ENCODE results near the gene KLK1. TPM values are rescaled to one million over a fixed set of nuclear protein-coding genes. Genes with fewer than 3 reads are reported as not detected.
"Not testable (repeated sequence)": the region's sequence is repeated elsewhere in the genome, so short reads cannot be mapped to it uniquely, and the experiment has no call there.

KLK1 gene
- polyA plus RNA-seq, 3 donors from 2014 or later = not detected

DNA sequence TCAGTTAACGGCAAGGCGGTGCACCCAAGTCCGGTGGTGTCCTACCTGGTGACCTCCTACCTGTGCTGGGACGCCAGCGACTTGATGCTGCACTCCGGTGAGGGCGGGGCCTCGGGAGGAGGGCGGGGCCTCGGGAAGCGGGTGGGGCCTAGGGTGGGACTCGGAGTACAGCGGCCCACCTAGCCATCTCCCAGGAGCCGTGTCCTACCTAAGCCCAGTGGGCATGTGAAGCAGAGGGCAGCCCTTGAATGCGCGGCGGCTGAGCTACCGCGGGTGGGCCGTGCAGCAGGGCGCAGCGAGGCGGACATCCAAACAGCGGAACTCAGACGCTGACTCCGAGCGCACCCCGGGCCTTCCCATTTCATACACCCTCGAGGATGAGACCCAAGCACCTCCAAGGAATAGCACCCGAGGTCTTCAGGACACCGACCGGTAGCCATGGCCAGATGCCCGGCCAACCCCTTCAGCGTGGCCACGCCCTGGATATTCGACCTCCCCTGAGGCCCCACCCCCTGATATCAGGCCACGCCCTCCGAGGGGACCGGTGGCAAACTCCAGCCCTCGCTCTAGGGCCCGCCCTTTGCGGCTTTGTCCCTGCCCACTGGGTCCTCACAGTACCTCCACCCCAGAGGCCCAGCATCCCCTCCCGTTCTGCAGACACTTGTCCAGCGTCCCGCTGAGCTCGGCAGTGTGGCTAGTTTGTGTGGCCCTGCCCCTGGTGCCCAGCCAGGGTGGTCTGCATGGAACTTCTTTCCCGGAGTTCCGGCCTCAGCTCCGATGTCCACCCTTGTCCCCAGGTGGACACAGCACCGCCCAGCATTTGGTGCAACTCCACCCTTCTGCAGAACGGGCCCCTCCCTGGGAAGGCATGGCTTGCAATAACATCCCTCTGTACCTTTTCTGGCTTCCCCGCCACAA, 5.4 kb downstream of the KLK1 start:
- Mint-ChIP-seq H3K4me3 (peak overlapping the region; percentile 19 to 79 (median 66)), H3K27ac (no peak overlapping the region), H3K36me3 (peaks cover 0 to 4% (median 3%) of the 10 kb centered on the region in 3 donors), H3K9me3 (no peaks in the 10 kb centered on the region), H3K27me3 (ENCODE audit: low read depth in 3 of 3) (peaks cover 12 to 31% (median 24%) of the 10 kb centered on the region in 3 donors), H3K4me1 (peaks cover 0 to 13% of the 10 kb centered on the region in 2 donors)
- peak in 2 of 3 donors; percentile 24 to 28 for DNase-seq

DNA sequence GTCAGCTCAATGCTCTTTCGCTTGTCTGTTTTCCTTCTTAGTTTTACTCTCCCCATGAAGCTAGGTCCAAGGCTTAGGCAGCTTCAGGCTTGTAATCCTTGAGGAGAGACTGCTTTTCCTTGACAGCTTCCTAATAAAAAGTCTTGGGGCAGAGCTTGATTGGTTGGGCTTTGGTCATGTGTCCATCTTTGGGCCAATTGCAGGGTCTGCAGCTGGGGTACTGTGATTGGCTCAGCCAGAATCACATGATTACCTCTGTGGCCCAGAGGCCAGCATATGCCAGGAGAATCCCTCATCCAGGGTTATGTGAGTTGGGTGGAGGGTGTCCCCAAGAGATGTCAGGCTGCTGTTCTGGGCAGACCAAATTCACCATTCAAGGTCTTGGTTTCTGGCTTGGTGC, 8.1 kb downstream of the KLK1 start:
- no peak overlapping the region for H3K27ac Mint-ChIP-seq
- DNase-seq = no peak
- H3K9me3 Mint-ChIP-seq = no peaks in the 10 kb centered on the region
- H3K27me3 Mint-ChIP-seq (ENCODE audit: low read depth in 3 of 3) = peaks cover 12 to 24% (median 15%) of the 10 kb centered on the region in 3 donors
- peaks cover 0 to 11% of the 10 kb centered on the region in 2 donors for H3K4me1 Mint-ChIP-seq
- H3K4me3 Mint-ChIP-seq = no peak overlapping the region
- peaks cover 0 to 2% (median under 1%) of the 10 kb centered on the region in 3 donors for H3K36me3 Mint-ChIP-seq

DNA sequence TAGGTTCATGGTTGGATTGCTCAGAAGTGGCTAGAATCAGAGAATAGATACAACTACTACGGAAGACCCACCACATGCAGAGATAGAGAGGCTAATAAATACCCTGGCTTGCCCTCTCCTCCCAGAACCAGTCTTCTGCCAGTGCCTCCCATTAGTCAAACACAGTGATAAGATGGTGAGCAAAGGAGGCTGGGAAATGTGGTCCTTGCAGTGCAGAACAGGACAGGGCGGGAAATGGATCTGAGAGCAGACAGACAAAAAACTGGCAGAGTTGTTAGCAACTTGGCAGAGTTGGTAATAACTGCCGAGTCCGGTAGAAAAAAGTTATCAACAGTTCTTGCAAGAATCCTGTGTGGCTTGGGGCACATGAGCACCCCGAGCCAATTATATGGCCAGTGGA, 8.7 kb downstream of the KLK1 start:
- H3K4me1 Mint-ChIP-seq = peaks cover 0 to 10% of the 10 kb centered on the region in 2 donors
- peaks cover 13 to 23% (median 15%) of the 10 kb centered on the region in 3 donors for H3K27me3 Mint-ChIP-seq (ENCODE audit: low read depth in 3 of 3)
- H3K9me3 Mint-ChIP-seq = no peaks in the 10 kb centered on the region

DNA sequence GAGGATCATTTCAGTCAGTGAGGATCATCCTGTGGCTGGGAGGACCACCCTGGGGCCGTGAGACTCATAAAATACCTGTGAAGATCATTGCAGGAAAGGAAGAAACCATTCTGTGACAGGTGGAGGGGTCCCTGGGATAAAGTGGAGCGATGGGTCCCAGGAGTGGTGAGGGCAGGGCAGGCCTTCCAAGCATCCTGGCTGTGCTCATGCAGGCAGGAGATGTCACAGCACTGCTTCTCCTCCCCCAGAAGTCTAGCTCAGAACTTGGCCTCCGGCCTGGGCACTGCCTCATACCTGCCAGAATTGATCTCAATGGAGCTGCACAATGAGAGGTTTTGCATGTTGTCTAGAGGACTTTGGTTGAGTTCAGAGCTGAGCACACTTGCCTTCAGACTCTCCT, 11.1 kb downstream of the KLK1 start:
- H3K36me3 Mint-ChIP-seq = no peaks in the 10 kb centered on the region
- H3K9me3 Mint-ChIP-seq = no peaks in the 10 kb centered on the region
- H3K27ac Mint-ChIP-seq = no peak overlapping the region
- H3K27me3 Mint-ChIP-seq (ENCODE audit: low read depth in 3 of 3) = peaks cover 10 to 16% (median 14%) of the 10 kb centered on the region in 3 donors
- H3K4me3 Mint-ChIP-seq = no peak overlapping the region
- DNase-seq = no peak
- peaks cover 0 to 3% of the 10 kb centered on the region in 2 donors for H3K4me1 Mint-ChIP-seq

More for the DNA sequence above, 8.7 kb downstream of the KLK1 start:
- no peak overlapping the region for H3K4me3 Mint-ChIP-seq
- H3K36me3 Mint-ChIP-seq = no peaks in the 10 kb centered on the region
- no peak for DNase-seq
- no peak overlapping the region for H3K27ac Mint-ChIP-seq

DNA sequence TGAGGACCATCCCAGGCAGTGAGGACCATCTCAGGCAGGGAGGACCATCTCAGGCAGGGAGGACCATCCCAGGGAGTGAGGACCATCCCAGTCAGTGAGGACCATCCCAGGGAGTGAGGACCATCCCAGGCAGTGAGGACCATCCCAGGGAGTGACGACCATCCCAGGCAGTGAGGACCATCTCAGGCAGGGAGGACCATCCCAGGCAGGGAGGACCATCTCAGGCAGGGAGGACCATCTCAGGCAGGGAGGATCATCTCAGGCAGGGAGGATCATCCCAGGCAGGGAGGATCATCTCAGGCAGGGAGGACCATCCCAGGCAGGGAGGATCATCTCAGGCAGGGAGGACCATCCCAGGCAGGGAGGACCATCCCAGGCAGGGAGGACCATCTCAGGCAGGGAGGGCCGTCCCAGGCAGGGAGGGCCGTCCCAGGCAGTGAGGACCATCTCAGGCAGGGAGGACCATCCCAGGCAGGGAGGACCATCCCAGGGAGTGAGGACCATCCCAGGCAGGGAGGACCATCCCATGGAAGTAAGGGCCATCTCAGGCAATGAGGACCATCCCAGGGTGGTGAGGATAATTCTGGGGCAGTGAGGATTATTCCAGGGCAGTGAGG, 11.9 kb downstream of the KLK1 start:
- H3K27ac Mint-ChIP-seq, H3K9me3 Mint-ChIP-seq, H3K36me3 Mint-ChIP-seq, H3K4me3 Mint-ChIP-seq, DNase-seq, H3K4me1 Mint-ChIP-seq: not testable (repeated sequence)
- peaks cover 9 to 15% (median 12%) of the 10 kb centered on the region in 3 donors for H3K27me3 Mint-ChIP-seq (ENCODE audit: low read depth in 3 of 3)

DNA sequence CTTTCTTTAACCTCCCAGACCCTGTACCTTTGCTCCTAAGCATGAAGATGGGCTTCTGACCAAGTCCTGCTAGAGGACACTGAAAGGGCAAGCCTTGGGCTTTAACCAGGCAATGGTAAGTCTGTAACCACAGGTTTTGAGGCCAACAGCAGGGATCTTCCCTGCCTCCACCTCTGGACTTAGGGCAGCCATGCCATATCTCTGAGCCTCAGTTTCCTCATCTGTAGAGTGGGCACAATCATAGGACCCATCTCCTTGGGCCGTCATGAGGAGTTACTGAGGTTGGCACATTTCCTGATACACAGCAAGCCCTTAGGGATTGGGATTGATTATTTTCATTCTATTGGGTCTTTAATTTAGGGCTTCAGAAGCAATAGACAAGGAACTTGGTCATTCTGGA, 14.7 kb downstream of the KLK1 start:
- H3K4me3 Mint-ChIP-seq = no peak overlapping the region
- peaks cover 6 to 20% (median 16%) of the 10 kb centered on the region in 3 donors for H3K27me3 Mint-ChIP-seq (ENCODE audit: low read depth in 3 of 3)
- peaks cover 13 to 27% of the 10 kb centered on the region in 2 donors for H3K4me1 Mint-ChIP-seq
- no peak for DNase-seq
- no peaks in the 10 kb centered on the region for H3K9me3 Mint-ChIP-seq
- H3K36me3 Mint-ChIP-seq = no peaks in the 10 kb centered on the region
- no peak overlapping the region for H3K27ac Mint-ChIP-seq

DNA sequence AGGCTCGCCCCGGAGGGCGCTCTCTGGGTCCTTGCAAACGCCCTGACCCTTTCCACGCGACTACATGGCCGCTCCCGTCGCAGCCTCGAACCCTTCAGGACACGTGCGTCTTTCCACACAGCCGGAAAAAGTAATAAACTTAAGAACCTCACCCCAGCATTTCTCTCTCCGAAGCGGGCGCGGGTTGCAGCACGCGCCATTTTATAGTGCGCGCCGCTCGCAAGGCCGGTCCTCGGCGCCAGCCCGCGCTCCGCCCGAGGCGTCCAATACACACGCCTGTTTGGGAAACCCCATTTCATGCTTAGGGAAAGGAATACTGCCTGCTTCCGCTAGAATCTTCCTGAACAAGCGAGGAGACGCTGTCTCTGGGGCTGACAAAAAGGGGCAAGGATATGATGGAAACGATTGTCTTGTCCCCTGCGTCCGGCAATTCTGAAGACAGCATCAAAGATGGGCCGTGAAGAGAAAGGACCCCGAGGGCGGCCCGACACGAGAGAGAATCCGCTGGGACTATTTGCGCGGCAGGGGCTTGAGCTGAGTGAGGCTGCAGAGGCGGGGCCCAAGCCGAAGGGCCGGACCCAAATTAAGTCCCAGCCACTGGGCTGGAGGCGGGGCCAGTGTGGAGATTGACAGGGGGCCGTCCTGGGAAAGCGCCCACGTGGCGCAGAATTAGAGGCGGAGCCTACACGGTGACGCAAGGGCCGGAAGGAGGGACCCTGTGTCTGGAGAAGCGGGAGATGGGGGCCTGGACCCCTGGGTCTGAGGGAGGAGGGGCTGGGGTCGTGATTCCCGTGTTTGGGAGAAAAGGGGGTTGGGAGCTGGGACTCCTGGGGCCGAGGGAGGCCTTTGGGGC, 18.9 kb downstream of the KLK1 start:
- peaks cover 26 to 46% of the 10 kb centered on the region in 2 donors for H3K4me1 Mint-ChIP-seq
- peaks cover 5 to 7% (median 5%) of the 10 kb centered on the region in 3 donors for H3K36me3 Mint-ChIP-seq
- peak overlapping the region; percentile 96 to 100 (median 99) for H3K4me3 Mint-ChIP-seq
- H3K27me3 Mint-ChIP-seq (ENCODE audit: low read depth in 3 of 3) = peaks cover 6 to 14% (median 13%) of the 10 kb centered on the region in 3 donors
- H3K27ac Mint-ChIP-seq = peak overlapping the region; percentile 97 to 100 (median 100)
- DNase-seq = peak; percentile 99
- H3K9me3 Mint-ChIP-seq = no peaks in the 10 kb centered on the region

DNA sequence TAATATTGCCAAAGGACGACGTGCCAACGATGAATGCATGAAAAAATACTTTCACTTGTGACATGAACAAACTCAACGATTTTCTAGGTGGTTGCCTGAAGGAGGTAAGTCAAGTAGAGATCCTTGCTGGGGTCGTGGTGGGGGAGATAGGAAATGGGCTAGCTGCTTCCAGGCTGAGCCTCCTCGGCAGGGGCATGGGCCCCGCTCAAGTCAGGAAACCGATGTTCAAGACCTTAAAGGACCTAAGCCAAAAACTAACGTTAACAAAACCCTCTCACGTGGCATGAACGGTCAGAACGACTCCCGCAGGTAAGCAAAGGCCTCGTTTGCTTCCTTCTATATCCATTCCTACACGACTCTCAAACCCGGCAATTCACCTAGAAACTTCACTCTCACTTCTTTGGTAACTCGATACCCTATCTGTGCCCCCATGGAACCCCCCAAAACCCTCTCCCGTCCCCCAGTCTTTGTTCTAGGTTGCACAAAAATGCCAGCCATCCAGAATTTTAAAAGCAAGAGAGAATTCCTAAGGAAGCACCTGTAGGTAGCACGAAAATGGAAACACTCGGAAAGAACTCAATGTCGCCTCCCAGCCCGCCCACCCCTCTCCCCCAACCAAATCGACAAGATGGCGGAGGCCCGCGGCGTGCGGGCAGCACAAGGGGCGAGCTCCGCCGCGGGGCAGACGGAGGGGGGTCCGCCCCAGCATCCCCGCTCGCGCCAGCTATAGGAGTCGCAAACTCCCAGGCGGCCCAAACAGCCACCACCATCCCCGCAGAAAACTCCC, 19.8 kb downstream of the KLK1 start:
- Mint-ChIP-seq H3K4me3 (peak overlapping the region; percentile 96 to 100 (median 99)), H3K9me3 (no peaks in the 10 kb centered on the region), H3K4me1 (peaks cover 26 to 46% of the 10 kb centered on the region in 2 donors), H3K36me3 (peaks cover 5 to 7% (median 5%) of the 10 kb centered on the region in 3 donors), H3K27me3 (ENCODE audit: low read depth in 3 of 3) (peaks cover 6 to 14% (median 13%) of the 10 kb centered on the region in 3 donors), H3K27ac (peak overlapping the region; percentile 97 to 100 (median 100))
- DNase-seq = no peak

DNA sequence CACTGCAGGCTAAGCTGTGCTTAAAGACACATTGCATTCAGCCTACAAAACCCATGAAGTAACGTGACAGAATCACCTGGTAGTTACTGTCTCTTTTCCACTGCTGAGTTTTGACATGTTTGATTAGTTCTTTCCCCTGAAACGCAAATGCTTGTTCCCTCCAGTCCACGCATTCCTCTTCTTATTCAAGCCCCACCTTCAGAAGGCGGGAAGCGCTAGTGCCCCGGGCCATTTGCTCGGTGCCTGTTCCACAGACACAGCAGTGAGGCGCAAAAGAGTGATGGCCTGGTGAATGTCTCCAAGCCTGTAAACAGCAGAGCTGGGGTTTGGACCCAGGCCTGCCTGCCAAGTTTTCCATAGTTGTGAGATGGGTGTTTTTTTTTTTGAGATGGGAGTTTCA, 22.5 kb downstream of the KLK1 start:
- no peak overlapping the region for H3K27ac Mint-ChIP-seq
- peaks cover 26 to 42% of the 10 kb centered on the region in 2 donors for H3K4me1 Mint-ChIP-seq
- peaks cover 5 to 11% (median 11%) of the 10 kb centered on the region in 3 donors for H3K27me3 Mint-ChIP-seq (ENCODE audit: low read depth in 3 of 3)
- no peak for DNase-seq
- peak overlapping the region in 1 of 5 donors; percentile 1 for H3K4me3 Mint-ChIP-seq
- no peaks in the 10 kb centered on the region for H3K9me3 Mint-ChIP-seq
- peaks cover 5 to 7% (median 5%) of the 10 kb centered on the region in 3 donors for H3K36me3 Mint-ChIP-seq

DNA sequence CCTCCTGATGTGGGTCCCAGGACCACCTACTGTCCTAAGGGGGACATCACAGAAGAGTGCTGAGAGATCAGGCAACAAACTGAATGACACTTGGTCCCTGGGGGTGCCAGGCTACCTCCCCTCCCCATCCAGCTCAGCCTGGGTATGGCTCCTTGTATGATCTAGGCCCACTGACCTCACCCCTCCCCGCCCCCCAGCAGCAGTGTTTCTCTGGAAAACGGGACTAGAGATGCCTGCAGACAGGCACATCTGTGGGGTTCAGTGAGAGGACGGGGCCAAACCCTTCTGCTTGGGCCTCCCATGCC, 24.1 kb downstream of the KLK1 start:
- peaks cover 6 to 9% (median 6%) of the 10 kb centered on the region in 3 donors for H3K27me3 Mint-ChIP-seq (ENCODE audit: low read depth in 3 of 3)

DNA sequence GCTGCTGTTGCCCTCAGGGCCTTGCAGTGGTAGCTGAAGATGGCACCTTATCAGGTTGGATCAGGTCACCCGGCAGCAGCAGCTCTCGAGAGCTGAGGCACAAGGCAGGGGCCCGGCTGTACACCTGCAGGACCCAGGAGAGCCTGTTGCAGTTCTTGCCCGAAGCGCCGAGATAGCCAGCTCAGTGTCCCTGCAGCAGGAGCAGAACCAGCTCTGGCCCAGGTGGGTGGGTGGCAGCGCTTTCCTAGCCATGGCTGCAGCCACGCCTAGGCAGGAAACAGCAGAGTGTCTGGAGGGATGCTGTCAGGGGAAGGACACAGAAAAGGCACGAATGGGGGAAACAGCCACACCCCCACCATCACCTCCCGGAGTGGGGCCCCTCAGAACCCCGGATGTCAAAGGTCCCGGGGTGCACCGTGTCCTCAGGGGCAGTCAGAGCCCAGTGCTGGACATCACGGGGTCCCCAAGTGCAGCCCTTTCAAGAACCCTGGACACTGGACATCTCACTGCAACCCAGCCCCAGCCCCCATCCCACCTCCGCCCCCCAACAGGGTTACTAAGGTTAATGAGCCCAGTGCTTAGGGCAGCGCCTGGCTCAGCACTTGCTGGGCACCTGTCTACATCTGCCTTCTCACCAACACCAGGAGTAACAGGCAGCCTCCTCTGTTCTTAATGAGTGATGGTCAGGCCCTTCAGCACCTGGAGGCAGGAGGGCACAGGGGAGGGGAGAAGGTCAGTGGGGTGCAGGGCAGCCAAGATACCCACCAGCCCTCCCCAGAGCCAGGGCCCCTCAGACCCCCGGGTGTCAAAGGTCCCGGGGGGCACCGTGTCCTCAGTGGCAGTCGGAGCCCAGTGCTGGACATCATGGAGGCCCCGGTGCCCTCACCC, 24.7 kb downstream of the KLK1 start:
- Mint-ChIP-seq H3K27me3 (ENCODE audit: low read depth in 3 of 3) (peaks cover 2 to 6% (median 3%) of the 10 kb centered on the region in 3 donors), H3K27ac (no peak overlapping the region), H3K4me1 (peaks cover 13 to 20% of the 10 kb centered on the region in 2 donors), H3K4me3 (no peak overlapping the region), H3K9me3 (no peaks in the 10 kb centered on the region), H3K36me3 (peaks cover 5 to 7% (median 5%) of the 10 kb centered on the region in 3 donors)
- no peak for DNase-seq

More for the DNA sequence above, 24.1 kb downstream of the KLK1 start:
- Mint-ChIP-seq H3K4me3 (no peak overlapping the region), H3K4me1 (peaks cover 16 to 26% of the 10 kb centered on the region in 2 donors), H3K27ac (no peak overlapping the region), H3K36me3 (peaks cover 5 to 7% (median 5%) of the 10 kb centered on the region in 3 donors), H3K9me3 (no peaks in the 10 kb centered on the region)
- DNase-seq = no peak
